HG03280 (cell line): ENCODE results near the gene PIP5K1B.
"Not testable (repeated sequence)": the region's sequence is repeated elsewhere in the genome, so short reads cannot be mapped to it uniquely, and the experiment has no call there.

ENCODE experiments used
- ATAC-seq: cut with Tn5 transposase; IDR thresholded peaks from one replicate; pipeline ENCODE4 v1.9.1; 2021; ENCODE audit warnings: mild to moderate bottlenecking, moderate library complexity; ENCODE audit not compliant: unreplicated experiment

PIP5K1B gene, protein sequence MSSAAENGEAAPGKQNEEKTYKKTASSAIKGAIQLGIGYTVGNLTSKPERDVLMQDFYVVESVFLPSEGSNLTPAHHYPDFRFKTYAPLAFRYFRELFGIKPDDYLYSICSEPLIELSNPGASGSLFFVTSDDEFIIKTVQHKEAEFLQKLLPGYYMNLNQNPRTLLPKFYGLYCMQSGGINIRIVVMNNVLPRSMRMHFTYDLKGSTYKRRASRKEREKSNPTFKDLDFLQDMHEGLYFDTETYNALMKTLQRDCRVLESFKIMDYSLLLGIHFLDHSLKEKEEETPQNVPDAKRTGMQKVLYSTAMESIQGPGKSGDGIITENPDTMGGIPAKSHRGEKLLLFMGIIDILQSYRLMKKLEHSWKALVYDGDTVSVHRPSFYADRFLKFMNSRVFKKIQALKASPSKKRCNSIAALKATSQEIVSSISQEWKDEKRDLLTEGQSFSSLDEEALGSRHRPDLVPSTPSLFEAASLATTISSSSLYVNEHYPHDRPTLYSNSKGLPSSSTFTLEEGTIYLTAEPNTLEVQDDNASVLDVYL

DNA sequence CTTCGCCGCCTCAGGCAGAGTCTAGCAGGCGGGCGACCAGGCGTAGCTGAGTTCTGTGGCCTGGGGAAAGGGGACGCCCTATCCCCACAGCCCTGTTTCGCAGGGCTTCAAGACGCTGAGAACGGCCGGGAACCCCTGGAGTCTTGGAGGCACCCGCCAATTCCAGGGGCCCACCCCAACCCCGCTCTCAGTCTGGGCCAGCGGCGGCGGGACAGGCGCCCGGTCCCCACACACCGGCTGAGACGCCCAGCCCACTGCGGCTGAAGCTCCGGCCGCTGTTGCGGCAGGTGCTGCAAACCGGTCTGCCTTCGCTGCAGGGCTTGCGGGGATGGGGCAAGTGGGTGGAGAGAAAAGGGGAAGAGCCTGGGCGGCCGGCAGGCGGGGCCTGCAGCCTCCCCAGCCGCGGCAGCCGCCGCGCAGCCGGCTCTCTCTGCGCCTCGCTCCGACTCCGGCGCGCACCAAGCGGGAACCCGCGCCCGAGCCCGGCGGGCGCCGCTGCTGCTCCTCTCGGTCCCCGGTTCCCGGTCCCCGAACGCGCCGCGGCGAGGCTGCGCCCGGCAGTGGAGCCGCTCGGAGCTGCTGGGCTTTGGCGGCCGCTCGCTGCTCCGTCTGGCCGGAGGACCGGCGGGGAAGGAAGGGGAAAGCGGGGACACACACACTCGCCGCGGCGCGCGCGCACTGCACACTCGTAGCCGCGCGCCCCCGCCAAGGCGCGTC is at the start of gene PIP5K1B:
TSS of gene PIP5K1B (plus strand) at position 427 of the 717 bp plus-strand sequence. CDS start 117,375 bp downstream, outside the sequence.
- peak; percentile 78 for ATAC-seq

DNA sequence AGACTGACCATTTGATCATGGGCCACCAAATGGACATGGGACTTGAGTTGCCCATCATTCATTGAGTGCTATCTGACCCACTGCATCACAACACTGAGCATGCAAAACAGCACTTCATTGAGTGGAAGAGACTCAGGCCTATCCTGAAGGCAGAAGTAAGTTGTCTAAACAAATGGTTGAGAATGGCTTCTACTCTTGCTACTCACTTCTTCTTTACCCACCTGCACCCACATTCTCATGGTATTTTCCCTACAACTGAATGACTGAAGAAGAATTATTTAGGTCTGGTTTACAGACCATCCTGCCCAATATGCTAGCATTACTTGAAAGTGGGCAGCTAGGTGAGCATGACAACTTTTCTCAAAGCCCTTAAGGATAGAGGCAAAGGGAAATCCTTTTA is 41.0 kb upstream of the PIP5K1B start:
- ATAC-seq: no peak

DNA sequence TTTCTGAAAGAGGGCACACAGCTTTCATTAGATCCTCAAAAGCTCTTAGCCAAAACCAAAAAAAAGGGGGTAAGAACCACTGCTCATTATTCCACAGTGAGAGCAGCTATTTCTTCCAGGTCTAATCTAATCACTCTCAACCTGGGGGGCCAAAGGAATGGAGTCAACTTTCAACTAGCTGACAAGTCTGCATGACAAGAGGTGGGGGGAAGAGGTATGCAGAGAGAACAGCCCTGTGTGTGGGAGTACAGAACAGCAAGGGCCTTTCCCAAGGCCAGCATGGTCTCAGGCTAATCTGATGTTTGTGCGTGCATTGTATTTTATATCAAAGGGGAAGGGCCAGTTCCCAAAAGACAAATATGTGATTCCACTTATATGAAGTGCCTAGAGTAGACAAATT is 36.9 kb upstream of the PIP5K1B start:
- ATAC-seq: no peak

DNA sequence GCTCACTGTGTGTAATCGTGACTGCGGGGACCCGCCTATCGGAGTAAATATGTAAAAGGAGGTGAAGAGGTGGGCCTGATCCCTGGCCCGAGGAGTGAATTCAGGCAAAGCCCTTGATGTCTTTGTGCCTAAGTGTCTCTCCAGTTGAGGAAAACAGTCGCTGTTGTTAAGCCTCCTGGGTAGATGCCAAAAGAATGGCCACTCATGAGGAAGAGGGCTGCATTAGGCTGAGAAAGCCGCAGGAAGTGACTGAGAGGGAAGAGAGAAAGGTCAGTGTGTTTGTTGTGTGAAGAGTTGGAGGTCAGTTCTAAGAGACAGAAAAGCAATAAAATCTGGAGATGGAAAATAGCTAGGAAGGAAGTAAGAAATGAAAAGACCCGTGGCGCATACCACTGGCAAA is 35.8 kb upstream of the PIP5K1B start:
- no peak for ATAC-seq

DNA sequence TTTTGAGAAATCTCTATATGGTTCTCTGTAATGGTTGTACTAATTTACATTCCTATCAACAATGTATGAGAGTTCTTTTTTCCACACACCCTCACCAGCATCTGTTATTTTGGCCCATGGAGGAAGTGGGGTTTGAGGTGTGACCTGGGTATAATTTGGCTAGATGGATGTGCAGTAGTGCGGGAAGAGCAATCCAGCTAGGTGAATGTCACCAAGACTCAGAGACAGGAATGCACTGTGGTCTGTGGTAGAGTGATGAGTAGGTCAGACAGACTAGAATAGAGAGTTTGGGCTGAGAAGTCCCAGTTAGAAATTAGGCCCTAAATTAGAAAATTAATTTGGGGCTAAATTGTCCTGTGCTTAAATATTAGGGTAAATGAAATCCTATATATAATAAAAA is 32.8 kb upstream of the PIP5K1B start:
- ATAC-seq: no peak

DNA sequence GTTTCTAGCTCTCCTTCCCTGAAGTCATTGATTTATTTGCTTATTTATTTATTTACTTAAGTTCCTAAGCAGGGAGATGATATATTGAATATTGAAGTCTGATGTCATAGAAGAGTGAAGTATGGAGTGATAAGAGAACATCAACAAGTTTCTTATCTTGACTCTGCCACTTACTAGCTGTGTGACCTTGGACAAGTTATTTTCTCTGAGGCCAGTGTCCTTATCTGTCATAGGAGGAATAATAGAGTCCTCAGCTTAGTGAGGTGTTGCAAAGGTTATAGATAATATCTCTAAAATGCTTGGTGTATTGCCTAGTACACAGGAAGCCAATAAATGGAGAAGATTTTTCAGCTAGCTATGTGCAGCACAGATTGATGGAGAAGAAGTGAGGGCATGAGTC is 32.4 kb upstream of the PIP5K1B start:
- ATAC-seq: no peak

DNA sequence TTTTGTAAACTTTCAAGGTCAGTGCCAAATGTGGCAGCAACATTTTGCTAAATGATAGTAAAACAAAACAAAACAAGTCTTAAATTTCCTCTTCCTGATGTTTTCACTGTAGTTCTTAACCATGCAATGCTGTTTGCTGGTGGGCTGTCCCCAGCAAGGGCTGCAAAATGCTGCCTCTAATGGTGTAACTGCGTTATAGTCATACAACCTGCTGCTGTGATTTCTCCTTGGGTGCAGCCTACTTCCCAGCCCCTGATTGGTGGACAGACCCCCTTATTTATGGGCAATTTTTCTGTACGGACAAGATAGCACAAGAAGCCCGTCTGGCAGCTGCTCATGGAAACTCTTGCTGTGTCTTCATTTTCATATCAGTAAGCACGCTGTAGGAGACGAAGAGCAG is 26.6 kb upstream of the PIP5K1B start:
- ATAC-seq: no peak

DNA sequence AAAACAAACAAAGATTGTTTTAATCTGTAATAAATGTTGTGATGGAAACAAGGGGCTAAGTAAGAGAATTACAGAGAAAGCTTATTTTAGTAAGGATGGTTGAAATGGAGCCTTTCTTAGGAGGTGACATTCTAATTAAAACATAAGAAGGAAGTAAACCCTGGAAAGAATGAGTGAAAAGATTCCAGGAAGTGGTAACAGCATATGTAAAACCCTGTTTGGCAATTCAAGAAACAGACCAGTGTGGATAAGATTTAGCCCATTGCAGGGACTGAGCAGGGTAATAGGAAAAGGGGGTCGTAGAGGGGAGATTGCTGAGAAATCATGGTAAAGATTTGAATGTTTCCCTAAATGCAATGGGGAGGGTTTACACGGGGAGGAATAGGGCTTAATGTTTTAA is 21.6 kb upstream of the PIP5K1B start:
- no peak for ATAC-seq

DNA sequence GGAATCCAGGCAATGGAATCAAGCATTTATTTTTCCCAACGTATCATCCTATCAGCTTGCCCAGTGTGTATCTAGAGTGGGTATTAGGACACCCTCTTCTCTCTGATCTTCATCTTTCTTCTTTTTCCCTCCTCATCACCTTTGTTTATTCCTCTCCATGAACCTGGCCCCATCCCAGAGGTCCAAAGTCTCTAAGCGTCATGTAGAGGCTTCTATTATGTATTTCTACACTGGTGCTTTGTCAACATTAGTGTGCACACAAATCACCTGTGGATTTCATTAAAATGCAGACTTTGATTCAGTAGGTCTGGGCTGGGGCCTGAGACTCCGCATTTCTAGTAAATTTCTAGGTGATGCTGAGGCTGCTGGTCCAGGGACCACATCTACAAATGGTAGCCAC is 19.8 kb upstream of the PIP5K1B start:
- ATAC-seq: no peak

DNA sequence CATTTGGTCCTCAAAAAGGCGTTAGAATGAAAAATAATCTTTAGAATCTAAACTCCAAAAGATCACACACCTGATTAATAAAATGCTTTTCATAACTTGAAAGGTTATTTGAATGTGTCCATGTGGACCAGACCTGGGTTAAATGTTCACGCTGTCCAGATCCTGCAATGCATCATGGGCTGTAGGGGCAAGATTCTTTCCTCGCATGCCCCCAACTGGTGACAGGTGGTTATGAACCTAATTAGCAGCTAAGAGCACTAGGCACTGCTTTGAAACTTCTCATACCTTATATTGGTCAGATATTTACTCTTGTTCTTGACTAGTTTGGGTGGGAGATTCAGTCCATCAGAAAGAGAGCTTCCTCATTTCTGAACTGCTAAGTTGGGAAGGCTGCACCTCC is 19.3 kb upstream of the PIP5K1B start:
- peak; percentile 79 for ATAC-seq

DNA sequence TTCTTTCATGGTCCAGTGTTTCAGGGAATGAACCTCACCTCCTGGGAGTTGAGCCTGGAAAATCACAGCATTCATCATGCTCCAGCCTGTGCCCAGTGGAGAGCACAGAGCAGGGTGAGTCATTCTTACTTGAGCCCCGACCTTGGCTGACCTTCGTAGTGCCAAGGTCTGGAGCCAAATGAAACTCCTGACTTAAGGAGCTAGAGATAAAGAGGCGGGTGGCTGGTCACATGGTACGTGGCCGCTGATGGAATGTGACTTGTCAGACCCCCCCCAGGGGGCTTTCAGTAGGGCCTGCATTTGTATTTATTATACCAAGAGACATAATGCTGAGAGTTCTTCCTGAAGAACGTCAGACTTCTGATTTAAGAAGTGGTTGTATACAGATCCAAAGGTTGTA is 15.0 kb upstream of the PIP5K1B start:
- no peak for ATAC-seq

DNA sequence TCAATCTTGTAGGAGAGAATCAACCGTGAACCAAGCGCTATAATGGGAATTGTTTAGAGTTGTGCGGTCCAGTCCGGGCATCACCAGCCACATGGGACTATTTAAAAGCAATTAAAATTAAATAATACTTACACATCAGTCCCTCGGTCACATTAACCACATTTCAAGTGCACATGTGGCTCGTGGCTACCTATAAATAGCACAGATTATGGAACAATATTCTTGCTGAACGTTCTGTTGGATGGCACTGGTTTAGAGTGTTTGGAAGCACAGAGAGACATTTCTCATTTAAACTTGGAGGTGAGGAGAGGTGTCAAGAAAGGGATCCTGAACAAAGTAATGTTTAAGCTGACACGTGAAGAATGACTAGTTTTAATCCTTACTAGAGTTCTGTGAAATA is 12.5 kb upstream of the PIP5K1B start:
- ATAC-seq: no peak

DNA sequence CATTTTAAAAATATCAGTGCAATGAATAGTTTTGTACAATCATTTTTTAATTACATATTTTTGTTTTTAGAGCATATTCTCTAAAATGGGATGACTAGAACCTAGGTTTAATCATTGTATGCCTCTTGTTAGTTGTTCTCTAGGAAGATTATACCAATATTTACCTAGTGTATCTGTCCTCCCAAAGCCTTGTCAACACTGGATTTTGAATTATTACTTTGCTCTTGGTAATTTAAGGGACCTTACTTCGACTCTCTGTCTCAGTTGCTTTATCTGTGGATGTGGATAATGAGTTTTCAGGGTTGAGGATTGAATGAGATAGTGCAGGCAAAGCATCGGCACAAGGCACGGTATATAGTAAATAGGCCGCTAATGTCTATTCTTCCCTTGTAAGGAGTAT is 10.9 kb upstream of the PIP5K1B start:
- ATAC-seq: no peak

DNA sequence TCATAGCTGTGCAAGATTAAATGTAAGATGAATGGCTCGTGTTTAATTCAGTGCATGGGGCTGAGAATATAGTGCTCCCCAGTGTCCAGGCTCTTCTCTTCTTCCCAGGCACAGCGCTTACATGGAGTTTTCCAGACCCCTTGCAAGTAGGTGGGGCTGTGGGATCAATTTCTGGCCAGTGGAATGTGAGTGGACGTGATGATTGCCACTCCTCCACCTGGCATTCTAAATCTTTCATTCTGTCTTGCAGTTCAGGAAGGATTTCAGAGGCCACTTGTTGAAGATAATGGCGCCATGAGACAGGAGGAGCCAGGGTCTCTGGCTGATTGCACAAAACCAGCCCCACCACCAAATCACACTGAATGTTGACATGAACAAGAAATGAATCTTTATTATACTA is 7.2 kb upstream of the PIP5K1B start:
- no peak for ATAC-seq

DNA sequence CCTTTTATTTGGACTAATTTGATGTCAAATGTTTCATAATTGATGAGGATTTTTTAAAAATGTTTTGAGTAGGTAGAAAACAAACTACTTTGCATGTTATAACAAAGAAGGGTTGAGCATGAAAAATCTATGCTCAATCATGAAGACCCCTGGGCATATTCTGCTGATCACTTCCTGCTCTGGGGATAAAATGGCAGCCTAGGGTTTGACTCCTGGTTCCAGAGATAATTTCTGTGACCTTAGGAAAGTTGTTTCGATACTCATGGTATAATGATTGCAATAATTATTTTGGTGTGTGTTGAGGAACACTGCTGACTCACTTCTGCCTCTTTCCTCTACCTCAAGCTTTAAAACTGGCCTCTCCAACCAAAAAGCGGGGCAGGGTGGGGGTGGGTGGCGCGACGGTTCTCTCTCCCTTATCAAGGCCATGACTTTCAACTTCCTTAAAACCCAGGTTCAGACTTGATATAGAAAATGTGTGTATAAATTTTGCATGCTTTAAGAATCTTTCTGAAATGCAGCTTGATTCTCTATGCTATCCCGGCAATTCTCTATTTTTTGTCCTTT is 6.0 kb upstream of the PIP5K1B start:
- no peak for ATAC-seq

DNA sequence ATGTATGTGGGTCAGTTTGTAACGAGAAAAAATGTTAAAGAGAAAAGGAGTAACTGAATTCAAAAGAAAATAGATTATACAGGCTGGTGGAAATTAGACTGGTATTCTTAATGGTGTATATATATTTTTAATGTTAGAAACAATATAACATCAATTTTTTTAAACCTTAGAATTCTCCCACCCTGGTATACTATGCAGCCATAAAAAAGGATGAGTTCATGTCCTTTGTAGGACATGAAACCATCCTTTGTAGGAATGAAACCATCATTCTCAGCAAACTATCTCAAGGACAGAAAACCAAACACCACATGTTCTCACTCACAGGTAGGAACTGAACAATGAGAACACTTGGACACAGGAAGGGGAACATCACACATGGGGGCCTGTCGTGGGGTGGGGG is 5.4 kb upstream of the PIP5K1B start:
- not testable (repeated sequence) for ATAC-seq

DNA sequence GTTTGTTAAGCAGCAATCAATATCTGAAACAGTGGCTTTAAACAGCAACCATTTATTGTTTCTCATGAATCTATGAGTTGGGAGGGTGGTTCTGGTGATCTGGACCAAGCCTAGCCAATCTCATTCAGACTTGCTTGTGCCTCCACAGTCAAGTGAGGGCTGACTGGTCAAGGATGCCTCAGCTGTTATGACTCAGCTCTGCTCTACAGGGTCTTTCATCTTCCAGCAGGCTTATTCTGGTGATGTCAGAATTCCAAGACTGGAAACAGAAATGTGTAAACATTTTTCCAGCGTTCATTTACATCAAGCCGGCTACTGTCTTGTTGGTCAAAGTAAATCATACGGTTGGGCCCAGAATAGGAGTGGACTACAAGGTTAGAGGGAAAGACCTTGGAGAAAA is 2.5 kb upstream of the PIP5K1B start:
- no peak for ATAC-seq

DNA sequence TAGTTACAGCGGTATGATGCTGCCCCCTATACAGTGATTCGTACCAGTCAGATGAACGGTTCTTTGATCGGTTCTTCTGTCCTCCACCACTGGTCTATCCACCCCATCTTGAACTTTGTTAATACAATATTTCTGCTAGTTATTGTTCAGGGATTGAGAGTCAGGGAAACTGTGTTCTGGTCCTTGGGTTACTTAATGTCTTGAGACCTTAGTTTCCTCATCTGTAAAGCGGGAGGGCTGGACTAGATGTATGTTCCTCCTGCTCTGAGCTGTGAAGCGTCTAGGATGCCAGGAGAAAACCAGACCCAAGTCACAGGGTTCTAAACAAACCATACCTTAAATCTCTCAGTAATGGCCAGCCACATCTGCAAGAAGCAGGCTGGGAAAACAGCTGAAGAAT is 1.4 kb upstream of the PIP5K1B start:
- no peak for ATAC-seq

DNA sequence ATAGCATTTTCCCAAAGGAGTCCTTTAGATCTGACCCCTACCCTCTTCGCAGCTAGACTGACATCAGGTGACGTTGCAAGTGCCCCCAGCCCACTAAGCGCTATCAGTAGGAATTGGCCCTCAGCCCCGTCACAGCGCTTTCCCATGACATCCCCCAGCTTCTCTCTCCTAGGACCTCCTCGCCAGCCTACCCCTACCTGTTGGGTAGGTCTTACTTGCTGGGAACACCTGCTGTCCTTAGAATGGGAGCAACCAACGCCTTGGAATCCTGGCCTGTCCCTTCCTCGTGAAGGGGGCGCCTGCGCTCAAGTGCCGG is 584 bp upstream of the PIP5K1B start:
- ATAC-seq: no peak

DNA sequence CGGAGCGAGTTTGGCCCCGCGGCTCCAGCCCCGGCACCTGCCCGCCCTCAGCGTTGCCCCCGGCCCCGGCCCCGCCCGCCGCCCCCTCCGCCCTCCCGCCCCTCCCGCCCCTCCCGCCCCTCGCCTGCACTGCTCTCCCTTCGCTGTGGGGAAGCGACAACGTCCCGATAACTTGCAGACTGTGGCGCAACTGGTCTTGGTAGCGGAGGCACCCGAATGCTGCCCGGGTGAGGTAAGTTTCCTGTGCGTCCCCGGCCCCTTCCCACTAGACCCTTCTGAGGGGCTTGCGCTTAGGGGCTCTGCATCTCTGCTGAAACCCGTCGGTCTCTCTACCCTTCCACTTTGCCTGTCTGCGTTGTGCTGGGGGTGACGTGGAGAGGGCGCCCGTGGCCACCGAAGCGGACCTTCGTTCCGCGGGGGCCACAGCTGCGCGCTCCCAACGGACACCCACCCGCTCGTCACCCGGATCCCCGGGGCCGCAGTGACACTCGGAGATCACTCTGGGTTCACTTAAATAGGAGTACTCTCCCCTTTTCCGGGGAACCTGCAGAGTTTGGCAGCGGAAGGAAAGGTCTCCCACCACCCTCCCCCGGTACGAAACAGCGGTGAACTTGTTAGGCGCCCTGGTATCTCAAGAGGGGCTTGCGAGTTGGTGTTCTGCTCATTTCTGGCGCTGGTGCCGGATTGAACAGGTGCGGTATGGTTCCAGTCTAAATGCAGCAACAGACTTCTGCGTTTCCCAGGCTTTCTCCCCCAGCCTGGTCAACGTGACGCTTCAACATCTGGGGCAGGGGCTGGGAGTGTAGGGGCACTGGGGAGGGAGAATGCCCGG is 707 bp downstream of the PIP5K1B start:
- peak; percentile 16 for ATAC-seq
